Parietal lobe (tissue), 2 donors: Measurements from ENCODE around the gene SIN3A. TPM values are rescaled to one million over a fixed set of nuclear protein-coding genes. Genes with fewer than 3 reads are reported as not detected.

Source experiments
- small RNA-seq: library from RNA; depleted of rRNA; stranded (forward); fragments of <200 nt; gene quantifications from one replicate; pipeline ENCODE3, GENCODE V24; 2014; ENCODE audit warnings: low replicate concordance
- total RNA-seq: library from RNA; depleted of rRNA; stranded (reverse); fragments of >200 nt; gene quantifications from one replicate; pipeline ENCODE4 v1.2.3, GENCODE V29; 2014

SIN3A gene
- total RNA-seq = 58.5 TPM

GRCh38 chr15:75451674-75452363 lies at the start of gene SIN3A:
Gene SIN3A (minus strand): TSS chr15:75451690. CDS start chr15:75430375, 21,315 bp downstream.

GRCh38 chr15:75367913-75368688 lies 83.4 kb downstream of the SIN3A start, which contains the start of gene MAN2C1:
Gene MAN2C1 (minus strand): TSS chr15:75368607. CDS start chr15:75368583, 24 bp downstream.

GRCh38 chr15:75346796-75347221 lies 104.7 kb downstream of the SIN3A start, which contains the start of gene NEIL1:
Gene NEIL1 (plus strand): TSS chr15:75347039. CDS start chr15:75348906, 1,867 bp downstream.

GRCh38 chr15:75335705-75336355 lies 115.7 kb downstream of the SIN3A start, which contains the start of gene COMMD4:
Gene COMMD4 (plus strand): TSS chr15:75336063. CDS start chr15:75336090, 27 bp downstream.

Small RNAs within 50 kb of the gene (small RNA-seq; reads per million reads assigned to genes)
- gene AC105036.2 = not detected

Other genes with a start within 250 kb of the SIN3A start
- gene C15orf39, start 249.8 kb downstream of the SIN3A start, total RNA-seq = 1.9 TPM
- gene GOLGA6C, start 193.4 kb downstream of the SIN3A start, total RNA-seq = not detected
- gene GOLGA6D, start 168.9 kb downstream of the SIN3A start, total RNA-seq = not detected
- 22.2 TPM for gene COMMD4, start 115.6 kb downstream of the SIN3A start, total RNA-seq
- 63.9 TPM for gene NEIL1, start 104.7 kb downstream of the SIN3A start, total RNA-seq
- gene MAN2C1, start 83.1 kb downstream of the SIN3A start, total RNA-seq = 162 TPM
- 32.2 TPM for gene PTPN9, start 127.6 kb upstream of the SIN3A start, total RNA-seq
- gene SNUPN, start 174.0 kb upstream of the SIN3A start, total RNA-seq = 25.0 TPM
- gene IMP3, start 188.5 kb upstream of the SIN3A start, total RNA-seq = 32.9 TPM
- gene SNX33, start 196.2 kb upstream of the SIN3A start, total RNA-seq = 3.4 TPM